H1 (cell line): ENCODE measurements around the gene IL36A. TPM values are rescaled to one million over a fixed set of nuclear protein-coding genes. Genes with fewer than 3 reads are reported as not detected.

Experiments
- CTCF ChIA-PET: fragments of 300-600 bp; sonication (Branson Sonifier 250); formaldehyde crosslinking; loops from one replicate; lab custom pipeline; 2021; ENCODE audit not compliant: partially characterized antibody; lab: Charles Lee
- POLR2A ChIA-PET: fragments of 300-600 bp; sonication (Branson Sonifier 250); formaldehyde crosslinking; loops from one replicate; lab custom pipeline; 2021; ENCODE audit warnings: inconsistent platforms; ENCODE audit not compliant: partially characterized antibody; lab: Charles Lee
- DNase-seq, 2 experiments: peaks; one replicate each; pipeline versions ENCODE4 v3.0.0 to v3.0.0-alpha.2; 2010 to 2022; ENCODE audit warnings: low spot score in 2 of 2, low read depth in 1 of 2, mixed read lengths in 1 of 2
- FAIRE-seq: peaks from 2 replicates; lab custom pipeline; 2011; peaks lifted over from hg19 to GRCh38; lab: Jason Lieb, UNC
- H2AFZ ChIP-seq: 2 replicates; pipeline ENCODE4 v1.8.1; 2012; ENCODE audit warnings: low read length, inconsistent platforms
- H2AK5ac ChIP-seq: 2 replicates; pipeline ENCODE4 v1.6.1; 2013; ENCODE audit warnings: low read depth, low read length
- H2BK120ac ChIP-seq: replicated peaks from 2 replicates; pipeline ENCODE3; 2013; ENCODE audit warnings: low read depth, low read length, inconsistent platforms
- H2BK12ac ChIP-seq: 2 replicates; pipeline ENCODE4 v1.6.1; 2013; ENCODE audit warnings: low read depth, low read length
- H2BK15ac ChIP-seq: 2 replicates; pipeline ENCODE4 v1.6.1; 2013; ENCODE audit warnings: low read length
- H2BK20ac ChIP-seq: 2 replicates; pipeline ENCODE4 v1.6.1; 2013; ENCODE audit warnings: low read length
- H2BK5ac ChIP-seq: 2 replicates; pipeline ENCODE4 v1.6.1; 2013; ENCODE audit warnings: low read depth, low read length
- H3K14ac ChIP-seq: 2 replicates; pipeline ENCODE4 v1.6.1; 2013; ENCODE audit warnings: inconsistent platforms; ENCODE audit not compliant: insufficient read length
- H3K18ac ChIP-seq: 2 replicates; pipeline ENCODE4 v1.6.1; 2013; ENCODE audit warnings: low read length; ENCODE audit errors: extremely low read depth
- H3K23ac ChIP-seq: 2 replicates; pipeline ENCODE4 v1.6.1; 2013; ENCODE audit warnings: inconsistent platforms; ENCODE audit not compliant: insufficient read length
- H3K23me2 ChIP-seq: 2 replicates; pipeline ENCODE4 v1.6.1; 2013; ENCODE audit warnings: low read depth, low read length
- H3K27ac ChIP-seq: 2 replicates; pipeline ENCODE4 v1.6.1; 2011; ENCODE audit warnings: low read depth, low read length, inconsistent platforms
- H3K27me3 ChIP-seq, 4 experiments: replicated peaks in 1 of 4; 1 replicate in 1 of 4; 2 replicates in 3 of 4; pipeline versions ENCODE4 v1.6.1 to v1.8.1; 2011 to 2013; ENCODE audit warnings: low read length in 3 of 4, mild to moderate bottlenecking in 3 of 4, inconsistent platforms in 2 of 4, mixed read lengths in 2 of 4, moderate library complexity in 1 of 4; ENCODE audit not compliant: control insufficient read depth in 3 of 4, insufficient read depth in 3 of 4; ENCODE audit errors: extremely low read depth in 1 of 4
- H3K36me3 ChIP-seq, 4 experiments: 2 replicates each; pipeline versions ENCODE4 v1.6.1 to v1.8.1; 2011 to 2013; ENCODE audit warnings: mild to moderate bottlenecking in 4 of 4, low read length in 3 of 4, moderate library complexity in 2 of 4, control low read depth in 1 of 4, inconsistent platforms in 1 of 4; ENCODE audit not compliant: insufficient read depth in 4 of 4, control insufficient read depth in 2 of 4
- H3K4ac ChIP-seq: replicated peaks from 2 replicates; pipeline ENCODE3; 2013; ENCODE audit warnings: low read length, low read depth, mixed read lengths, inconsistent platforms; ENCODE audit not compliant: insufficient read length
- H3K4me1 ChIP-seq, 4 experiments: replicated peaks in 1 of 4; 1 replicate in 1 of 4; 2 replicates in 3 of 4; pipeline versions ENCODE4 v1.6.1 to v1.8.1; 2011 to 2013; ENCODE audit warnings: low read length in 3 of 4, inconsistent platforms in 2 of 4, mixed read lengths in 1 of 4; ENCODE audit not compliant: insufficient read depth in 4 of 4, control insufficient read depth in 3 of 4
- H3K4me2 ChIP-seq, 2 experiments: 2 replicates each; pipeline versions ENCODE4 v1.6.1 to v1.8.1; 2011 to 2013; ENCODE audit warnings: low read depth in 2 of 2, low read length in 2 of 2, control low read depth in 1 of 2, inconsistent platforms in 1 of 2, mild to moderate bottlenecking in 1 of 2; ENCODE audit not compliant: insufficient read depth in 1 of 2
- H3K4me3 ChIP-seq, 4 experiments: fragments of 200-600, 300-600 bp in 1 of 4; sonication (generic), shearing (Covaris generic), sonication (Bioruptor Twin) in 1 of 4; 2 replicates each; pipeline versions ENCODE4 v1.5.1 to v1.8.1; 2011 to 2016; ENCODE audit warnings: low read length in 4 of 4, low read depth in 3 of 4, control low read depth in 2 of 4, inconsistent platforms in 2 of 4, mild to moderate bottlenecking in 2 of 4, mixed read lengths in 1 of 4, moderate library complexity in 1 of 4; ENCODE audit not compliant: insufficient read depth in 2 of 4; ENCODE audit errors: extremely low read depth in 1 of 4
- H3K56ac ChIP-seq: replicated peaks from 2 replicates; pipeline ENCODE3; 2013; ENCODE audit warnings: low read depth, mild to moderate bottlenecking, mixed read lengths, low read length, inconsistent platforms; ENCODE audit not compliant: insufficient read length
- H3K79me1 ChIP-seq: 2 replicates; pipeline ENCODE4 v1.6.1; 2013; ENCODE audit warnings: low read depth, low read length, control low read depth
- H3K79me2 ChIP-seq, 2 experiments: 2 replicates each; pipeline versions ENCODE4 v1.6.1 to v1.8.1; 2012 to 2013; ENCODE audit warnings: low read length in 2 of 2, mild to moderate bottlenecking in 2 of 2, inconsistent platforms in 1 of 2; ENCODE audit not compliant: insufficient read depth in 2 of 2, control insufficient read depth in 1 of 2
- H3K9ac ChIP-seq, 4 experiments: replicated peaks in 1 of 4; 1 replicate in 1 of 4; 2 replicates in 3 of 4; pipeline versions ENCODE4 v1.6.1 to v1.8.1; 2011 to 2013; ENCODE audit warnings: low read depth in 3 of 4, low read length in 3 of 4, control low read depth in 2 of 4, mild to moderate bottlenecking in 2 of 4, moderate library complexity in 2 of 4, inconsistent platforms in 1 of 4; ENCODE audit errors: extremely low read depth in 1 of 4
- H3K9me3 ChIP-seq, 2 experiments: 2 replicates each; pipeline versions ENCODE4 v1.6.1 to v1.8.1; 2012 to 2013; ENCODE audit warnings: mild to moderate bottlenecking in 2 of 2, moderate library complexity in 2 of 2, control low read depth in 1 of 2, inconsistent platforms in 1 of 2, low read depth in 1 of 2, low read length in 1 of 2, mixed read lengths in 1 of 2; ENCODE audit not compliant: insufficient read depth in 2 of 2
- H4K20me1 ChIP-seq, 2 experiments: replicated peaks in 1 of 2; 2 replicates each; pipeline versions ENCODE3 to v1.8.1; 2011 to 2013; ENCODE audit warnings: inconsistent platforms in 2 of 2, low read length in 2 of 2, mild to moderate bottlenecking in 1 of 2; ENCODE audit not compliant: insufficient read depth in 2 of 2, control insufficient read depth in 1 of 2
- H4K5ac ChIP-seq: 2 replicates; pipeline ENCODE4 v1.6.1; 2013; ENCODE audit warnings: low read length, low read depth, mixed read lengths, inconsistent platforms; ENCODE audit not compliant: insufficient read length
- H4K8ac ChIP-seq: 2 replicates; pipeline ENCODE4 v1.8.0; 2013; ENCODE audit warnings: mild to moderate bottlenecking, moderate library complexity, low read length, inconsistent platforms; ENCODE audit not compliant: insufficient read depth; ENCODE audit errors: extremely low read depth
- H4K91ac ChIP-seq: replicated peaks from 2 replicates; pipeline ENCODE3; 2013; ENCODE audit warnings: low read length, mixed read lengths, inconsistent platforms; ENCODE audit not compliant: insufficient read length
- CEBPB ChIP-seq: IDR thresholded peaks from 2 replicates; pipeline ENCODE4 v1.6.1; 2012; ENCODE audit warnings: low read depth, low read length
- CTBP2 ChIP-seq: IDR thresholded peaks from 2 replicates; pipeline ENCODE4 v1.7.0; 2011; ENCODE audit warnings: borderline replicate concordance, mild to moderate bottlenecking, moderate library complexity, mixed read lengths, low read length; ENCODE audit not compliant: insufficient read depth, insufficient read length
- FOSL1 ChIP-seq: IDR thresholded peaks from 2 replicates; pipeline ENCODE4 v1.6.1; 2011; ENCODE audit warnings: mild to moderate bottlenecking, low read depth, low read length, moderate library complexity; ENCODE audit not compliant: insufficient read depth
- GABPA ChIP-seq: IDR thresholded peaks from 2 replicates; pipeline ENCODE4 v1.6.1; 2011; ENCODE audit warnings: mild to moderate bottlenecking, low read length, moderate library complexity, borderline replicate concordance; ENCODE audit not compliant: insufficient read depth
- NANOG ChIP-seq: IDR thresholded peaks from 2 replicates; pipeline ENCODE4 v1.6.1; 2011; ENCODE audit warnings: low read length, low read depth, mild to moderate bottlenecking, inconsistent platforms; ENCODE audit not compliant: insufficient read depth, poor library complexity, severe bottlenecking
- POLR2AphosphoS5 ChIP-seq: IDR thresholded peaks from 2 replicates; pipeline ENCODE4 v1.6.1; 2011; ENCODE audit warnings: low read depth, low read length
- RAD21 ChIP-seq, 2 experiments: IDR thresholded peaks in 1 of 2; conservative IDR thresholded peaks in 1 of 2; 2 replicates each; pipeline ENCODE4 v1.6.1; 2011; ENCODE audit warnings: low read depth in 2 of 2, low read length in 2 of 2, improper control_type of control experiment in 1 of 2, inconsistent platforms in 1 of 2, mild to moderate bottlenecking in 1 of 2, moderate library complexity in 1 of 2
- RNF2 ChIP-seq: fragments of 200-900, 300-1000 bp; sonication (generic); IDR thresholded peaks from 2 replicates; pipeline ENCODE4 v1.7.1; 2016; ENCODE audit warnings: borderline replicate concordance, low read depth, mild to moderate bottlenecking, antibody characterized with exemption, low read length; ENCODE audit not compliant: poor library complexity, severe bottlenecking; ENCODE audit errors: missing control alignments
- SIN3A ChIP-seq, 2 experiments: IDR thresholded peaks in 1 of 2; conservative IDR thresholded peaks in 1 of 2; 2 replicates each; pipeline ENCODE4 v1.6.1; 2011 to 2012; ENCODE audit warnings: low read length in 2 of 2, improper control_type of control experiment in 1 of 2, low read depth in 1 of 2, mild to moderate bottlenecking in 1 of 2
- TBP ChIP-seq: IDR thresholded peaks from 2 replicates; pipeline ENCODE4 v1.6.1; 2011; ENCODE audit warnings: low read depth, low read length, improper control_type of control experiment
- WGBS, 2 experiments: shearing (Covaris generic) in 1 of 2; methylation state at CpG; one replicate each; pipeline versions ENCODE4 v1.1.6 to v1.1.7; 2013 to 2015; ENCODE audit warnings: low lambda C conversion rate in 2 of 2, mixed read lengths in 2 of 2, inconsistent platforms in 1 of 2, low coverage in 1 of 2, missing lambda C conversion rate in 1 of 2; ENCODE audit not compliant: insufficient replicate concordance in 2 of 2, insufficient coverage in 1 of 2, insufficient read length in 1 of 2; ENCODE audit errors: extremely low coverage in 1 of 2, missing lambda C conversion rate in 1 of 2; 5-methylcytosine and 5-hydroxymethylcytosine counted together
- polyA plus RNA-seq, 7 experiments: library from polyadenylated mRNA; depleted of rRNA in 3 of 7; stranded (reverse) in 5 of 7; unstranded in 2 of 7; fragments of >200 nt in 5 of 7; fragments of 200-250 nt in 2 of 7; gene quantifications; 1 replicate in 5 of 7; 2 replicates in 1 of 7; 4 replicates in 1 of 7; pipeline versions ENCODE4 v1.2.1 to v1.2.3, GENCODE V29; 2011 to 2013; ENCODE audit warnings: missing spikeins in 2 of 7, mixed read lengths in 2 of 7
- total RNA-seq: library from RNA; stranded (reverse); fragmentation: NEBNext Ultra II Directional; extraction: Animal tissue kit (Norgen Biotek cat#: 25700); gene quantifications from 2 replicates; pipeline ENCODE4 v1.2.1, GENCODE V29; 2021

Gene IL36A
- total and polyA plus RNA-seq, 2 of the 8 experiments (the other 6 are each of a cell fraction or from before 2014, with no cell fraction given), result not detected

DNA sequence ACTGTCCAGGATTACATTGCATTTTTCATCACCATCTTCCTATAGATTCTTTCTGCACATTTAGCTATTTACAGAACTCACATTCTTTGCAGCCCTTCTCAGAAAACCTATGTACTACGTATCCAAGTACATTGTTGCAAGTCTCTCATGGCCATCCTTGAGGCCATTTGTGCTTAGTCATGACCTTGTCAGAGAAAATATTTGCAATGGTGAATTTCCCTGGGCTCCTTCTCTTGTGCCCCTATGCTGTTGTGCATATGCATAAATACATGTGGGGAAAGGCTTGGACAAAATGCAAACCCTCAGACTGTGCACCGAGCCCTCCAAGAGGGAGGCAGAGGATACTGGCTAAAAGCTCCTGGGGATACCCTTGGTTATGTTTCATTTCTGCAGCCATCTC lies 19.5 kb downstream of the IL36A start:
- no peak for FAIRE-seq
- H2AFZ ChIP-seq, result no peak overlapping the region
- H3K23ac ChIP-seq, result no peak overlapping the region
- TF ChIP-seq GABPA (no peak), RAD21 (IDR thresholded peaks at IDR 0.05 in 1 of 2, conservative IDR thresholded peaks at IDR 0.05 in 1 of 2; ENCODE audit: low read depth in 2 of 2, low read length in 2 of 2) (no peak), TBP (no peak), CEBPB (no peak), SIN3A (conservative IDR thresholded peaks at IDR 0.05 in 1 of 2, IDR thresholded peaks at IDR 0.05 in 1 of 2; ENCODE audit: low read depth in 1 of 2, low read length in 2 of 2) (no peak), NANOG (no peak), RNF2 (no peak), FOSL1 (no peak), POLR2AphosphoS5 (no peak), CTBP2 (no peak)
- H3K9me3 ChIP-seq, result no peaks in the 10 kb centered on the region; a peak in 1 of 4 replicates
- H3K27me3 ChIP-seq, result no peaks in the 10 kb centered on the region
- H3K56ac ChIP-seq, result no peak overlapping the region
- H2BK20ac ChIP-seq, result no peak overlapping the region
- H3K18ac ChIP-seq, result no peak overlapping the region
- H4K91ac ChIP-seq, result no peak overlapping the region
- peaks cover 0 to 6% (median 3%) of the 10 kb centered on the region in 4 experiments; a peak in 3 of 7 replicates for H3K4me1 ChIP-seq
- no peak overlapping the region for H3K4ac ChIP-seq
- no peak overlapping the region for H2BK12ac ChIP-seq
- ChIA-PET CTCF (interaction anchor here (1.9 kb wide), 1 partner anchor 55 kb away, joined by 5 read pairs; no protein-coding TSS in a partner anchor), POLR2A (no interaction called here)
- no peaks in the 10 kb centered on the region for H3K79me1 ChIP-seq
- no peak overlapping the region for H3K27ac ChIP-seq
- H3K4me3 ChIP-seq, result no peak overlapping the region
- H4K20me1 ChIP-seq, result no peaks in the 10 kb centered on the region
- H2BK5ac ChIP-seq, result no peak overlapping the region
- no peak overlapping the region for H2BK15ac ChIP-seq
- no peaks in the 10 kb centered on the region for H3K36me3 ChIP-seq
- no peaks in the 10 kb centered on the region for H3K79me2 ChIP-seq
- no peak overlapping the region for H3K14ac ChIP-seq
- H4K5ac ChIP-seq, result no peak overlapping the region
- no peak overlapping the region for H2BK120ac ChIP-seq
- no peak for DNase-seq
- no peaks in the 10 kb centered on the region for H3K23me2 ChIP-seq
- H2AK5ac ChIP-seq, result no peak overlapping the region
- no peak overlapping the region for H4K8ac ChIP-seq
- no peak overlapping the region for H3K4me2 ChIP-seq
- no peak overlapping the region for H3K9ac ChIP-seq
- WGBS, 2 experiments, result 82% methylated on average over 2 of the region's 2 CpGs; no CpG with 5 or more reads in 1 of the 2 experiments
